ENCODE measurements around the gene VGLL4. TPM values are rescaled to one million over a fixed set of nuclear protein-coding genes. Genes with fewer than 3 reads are reported as not detected.

VGLL4 gene
- polyA plus RNA-seq, 2 of the 4 experiments (the other 2 are of a cell fraction): 24.7 to 28.1 TPM

DNA sequence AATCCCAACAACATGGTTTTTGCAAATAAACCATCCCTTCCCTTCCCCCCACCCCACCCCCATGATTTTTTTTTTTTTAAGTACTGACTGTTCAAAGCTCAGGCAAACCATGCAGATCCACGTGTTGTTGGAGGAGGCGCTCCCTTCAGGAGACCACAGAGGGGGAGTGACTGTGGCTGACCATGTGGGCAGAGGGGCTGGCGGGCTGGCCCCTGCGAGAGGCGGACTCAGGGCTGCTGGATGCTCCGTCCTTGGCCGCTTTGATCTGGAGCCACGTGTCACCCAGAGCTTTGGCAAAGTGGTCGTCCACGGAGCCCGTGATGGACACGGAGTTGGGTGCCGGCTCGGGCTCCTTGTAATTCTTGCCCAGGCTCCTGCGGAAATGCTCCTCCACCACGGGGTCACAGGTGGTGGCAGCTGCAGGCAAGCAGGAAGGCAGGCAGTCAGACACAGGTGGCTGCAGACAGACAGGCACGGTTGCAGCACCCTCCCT lies 85.3 kb downstream of the VGLL4 start (continued):
- TF ChIP-seq, protein P1, sequence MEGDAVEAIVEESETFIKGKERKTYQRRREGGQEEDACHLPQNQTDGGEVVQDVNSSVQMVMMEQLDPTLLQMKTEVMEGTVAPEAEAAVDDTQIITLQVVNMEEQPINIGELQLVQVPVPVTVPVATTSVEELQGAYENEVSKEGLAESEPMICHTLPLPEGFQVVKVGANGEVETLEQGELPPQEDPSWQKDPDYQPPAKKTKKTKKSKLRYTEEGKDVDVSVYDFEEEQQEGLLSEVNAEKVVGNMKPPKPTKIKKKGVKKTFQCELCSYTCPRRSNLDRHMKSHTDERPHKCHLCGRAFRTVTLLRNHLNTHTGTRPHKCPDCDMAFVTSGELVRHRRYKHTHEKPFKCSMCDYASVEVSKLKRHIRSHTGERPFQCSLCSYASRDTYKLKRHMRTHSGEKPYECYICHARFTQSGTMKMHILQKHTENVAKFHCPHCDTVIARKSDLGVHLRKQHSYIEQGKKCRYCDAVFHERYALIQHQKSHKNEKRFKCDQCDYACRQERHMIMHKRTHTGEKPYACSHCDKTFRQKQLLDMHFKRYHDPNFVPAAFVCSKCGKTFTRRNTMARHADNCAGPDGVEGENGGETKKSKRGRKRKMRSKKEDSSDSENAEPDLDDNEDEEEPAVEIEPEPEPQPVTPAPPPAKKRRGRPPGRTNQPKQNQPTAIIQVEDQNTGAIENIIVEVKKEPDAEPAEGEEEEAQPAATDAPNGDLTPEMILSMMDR (IDR thresholded peaks at IDR 0.05): no peak
- TF ChIP-seq FOSB (CRISPR knock-in tag; IDR thresholded peaks at IDR 0.05) (no peak), FOXS1 (CRISPR knock-in tag; IDR thresholded peaks at IDR 0.05) (no peak), KDM5A (IDR thresholded peaks at IDR 0.05) (no peak), GATA3 (IDR thresholded peaks at IDR 0.05; ENCODE audit: borderline replicate concordance) (no peak), ZC3H11A (IDR thresholded peaks at IDR 0.05) (no peak), MAZ (IDR thresholded peaks at IDR 0.05; ENCODE audit: borderline replicate concordance, low read depth, low read length) (no peak), EHF (CRISPR knock-in tag; IDR thresholded peaks at IDR 0.05) (no peak)
- TF ChIP-seq, protein P2, sequence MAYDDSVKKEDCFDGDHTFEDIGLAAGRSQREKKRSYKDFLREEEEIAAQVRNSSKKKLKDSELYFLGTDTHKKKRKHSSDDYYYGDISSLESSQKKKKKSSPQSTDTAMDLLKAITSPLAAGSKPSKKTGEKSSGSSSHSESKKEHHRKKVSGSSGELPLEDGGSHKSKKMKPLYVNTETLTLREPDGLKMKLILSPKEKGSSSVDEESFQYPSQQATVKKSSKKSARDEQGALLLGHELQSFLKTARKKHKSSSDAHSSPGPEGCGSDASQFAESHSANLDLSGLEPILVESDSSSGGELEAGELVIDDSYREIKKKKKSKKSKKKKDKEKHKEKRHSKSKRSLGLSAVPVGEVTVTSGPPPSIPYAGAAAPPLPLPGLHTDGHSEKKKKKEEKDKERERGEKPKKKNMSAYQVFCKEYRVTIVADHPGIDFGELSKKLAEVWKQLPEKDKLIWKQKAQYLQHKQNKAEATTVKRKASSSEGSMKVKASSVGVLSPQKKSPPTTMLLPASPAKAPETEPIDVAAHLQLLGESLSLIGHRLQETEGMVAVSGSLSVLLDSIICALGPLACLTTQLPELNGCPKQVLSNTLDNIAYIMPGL (CRISPR knock-in tag; IDR thresholded peaks at IDR 0.05; ENCODE audit: borderline replicate concordance): no peak
- TF ChIP-seq, protein P3, sequence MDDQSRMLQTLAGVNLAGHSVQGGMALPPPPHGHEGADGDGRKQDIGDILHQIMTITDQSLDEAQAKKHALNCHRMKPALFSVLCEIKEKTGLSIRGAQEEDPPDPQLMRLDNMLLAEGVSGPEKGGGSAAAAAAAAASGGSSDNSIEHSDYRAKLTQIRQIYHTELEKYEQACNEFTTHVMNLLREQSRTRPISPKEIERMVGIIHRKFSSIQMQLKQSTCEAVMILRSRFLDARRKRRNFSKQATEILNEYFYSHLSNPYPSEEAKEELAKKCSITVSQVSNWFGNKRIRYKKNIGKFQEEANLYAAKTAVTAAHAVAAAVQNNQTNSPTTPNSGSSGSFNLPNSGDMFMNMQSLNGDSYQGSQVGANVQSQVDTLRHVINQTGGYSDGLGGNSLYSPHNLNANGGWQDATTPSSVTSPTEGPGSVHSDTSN (IDR thresholded peaks at IDR 0.05): no peak

DNA sequence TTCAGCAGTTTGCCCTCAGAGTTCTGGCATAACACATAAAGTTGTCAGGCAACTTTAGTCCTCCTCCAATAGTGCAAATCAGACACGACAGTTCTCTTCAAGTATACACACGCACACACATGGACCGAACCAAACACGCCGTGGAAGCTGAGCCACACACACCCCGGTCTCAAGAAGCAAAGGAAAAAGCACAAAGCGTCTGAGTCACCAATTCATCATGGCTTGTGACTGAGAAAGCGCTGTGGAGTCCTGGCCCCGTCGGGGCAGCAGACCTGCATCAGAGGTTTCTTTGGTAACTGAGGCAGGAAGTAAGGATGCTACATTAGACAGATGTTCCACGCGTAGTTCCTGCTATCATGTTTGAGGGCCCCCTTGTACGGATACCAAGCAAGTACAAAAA lies 85.7 kb downstream of the VGLL4 start:
- H3K4me3 ChIP-seq: no peak overlapping the region
- no peak overlapping the region for H3K27ac ChIP-seq
- no peak for DNase-seq (ENCODE audit: low read depth in 1 of 2, low spot score in 1 of 2)
- FAIRE-seq: no peak
- no peak for ATAC-seq
- H3K4me1 ChIP-seq: peaks cover 6% of the 10 kb centered on the region; the same call in 1 of the 3 replicates
- WGBS (ENCODE audit: missing lambda C conversion rate): 78% methylated on average over 13 of the region's 13 CpGs
- TF ChIP-seq JUN (IDR thresholded peaks at IDR 0.05): no peak
- no peak for TF ChIP-seq RAD21 (conservative IDR thresholded peaks at IDR 0.05 in 1 of 2, IDR thresholded peaks at IDR 0.05 in 1 of 2)
- TF ChIP-seq, protein P4, sequence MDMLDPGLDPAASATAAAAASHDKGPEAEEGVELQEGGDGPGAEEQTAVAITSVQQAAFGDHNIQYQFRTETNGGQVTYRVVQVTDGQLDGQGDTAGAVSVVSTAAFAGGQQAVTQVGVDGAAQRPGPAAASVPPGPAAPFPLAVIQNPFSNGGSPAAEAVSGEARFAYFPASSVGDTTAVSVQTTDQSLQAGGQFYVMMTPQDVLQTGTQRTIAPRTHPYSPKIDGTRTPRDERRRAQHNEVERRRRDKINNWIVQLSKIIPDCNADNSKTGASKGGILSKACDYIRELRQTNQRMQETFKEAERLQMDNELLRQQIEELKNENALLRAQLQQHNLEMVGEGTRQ (IDR thresholded peaks at IDR 0.05): no peak
- TF ChIP-seq FOSL2 (IDR thresholded peaks at IDR 0.05): no peak
- no peak for TF ChIP-seq FOSL2 (CRISPR knock-in tag; IDR thresholded peaks at IDR 0.05)
- TF ChIP-seq, protein P1 (IDR thresholded peaks at IDR 0.05): no peak
- no peak for TF ChIP-seq SMC3 (IDR thresholded peaks at IDR 0.05)
- TF ChIP-seq CEBPB (IDR thresholded peaks at IDR 0.05): no peak
- TF ChIP-seq, protein P2 (CRISPR knock-in tag; IDR thresholded peaks at IDR 0.05; ENCODE audit: borderline replicate concordance): no peak
- TF ChIP-seq MYC (IDR thresholded peaks at IDR 0.05; ENCODE audit: borderline replicate concordance, low read length): no peak
- no peak for TF ChIP-seq CHD4 (IDR thresholded peaks at IDR 0.05; ENCODE audit: borderline replicate concordance)
- no peak for TF ChIP-seq EHMT2 (IDR thresholded peaks at IDR 0.05; ENCODE audit: low read depth)
- TF ChIP-seq EP300 (IDR thresholded peaks at IDR 0.05): no peak
- TF ChIP-seq, protein P5, sequence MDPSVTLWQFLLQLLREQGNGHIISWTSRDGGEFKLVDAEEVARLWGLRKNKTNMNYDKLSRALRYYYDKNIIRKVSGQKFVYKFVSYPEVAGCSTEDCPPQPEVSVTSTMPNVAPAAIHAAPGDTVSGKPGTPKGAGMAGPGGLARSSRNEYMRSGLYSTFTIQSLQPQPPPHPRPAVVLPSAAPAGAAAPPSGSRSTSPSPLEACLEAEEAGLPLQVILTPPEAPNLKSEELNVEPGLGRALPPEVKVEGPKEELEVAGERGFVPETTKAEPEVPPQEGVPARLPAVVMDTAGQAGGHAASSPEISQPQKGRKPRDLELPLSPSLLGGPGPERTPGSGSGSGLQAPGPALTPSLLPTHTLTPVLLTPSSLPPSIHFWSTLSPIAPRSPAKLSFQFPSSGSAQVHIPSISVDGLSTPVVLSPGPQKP (IDR thresholded peaks at IDR 0.05; ENCODE audit: low read depth, low read length): no peak
- no peak for TF ChIP-seq RARB (CRISPR knock-in tag; IDR thresholded peaks at IDR 0.05)
- TF ChIP-seq, protein P6, sequence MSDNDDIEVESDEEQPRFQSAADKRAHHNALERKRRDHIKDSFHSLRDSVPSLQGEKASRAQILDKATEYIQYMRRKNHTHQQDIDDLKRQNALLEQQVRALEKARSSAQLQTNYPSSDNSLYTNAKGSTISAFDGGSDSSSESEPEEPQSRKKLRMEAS (IDR thresholded peaks at IDR 0.05): no peak
- TF ChIP-seq KDM5A (IDR thresholded peaks at IDR 0.05): no peak
- no peak for TF ChIP-seq EHF (CRISPR knock-in tag; IDR thresholded peaks at IDR 0.05)
- TF ChIP-seq, protein P7, sequence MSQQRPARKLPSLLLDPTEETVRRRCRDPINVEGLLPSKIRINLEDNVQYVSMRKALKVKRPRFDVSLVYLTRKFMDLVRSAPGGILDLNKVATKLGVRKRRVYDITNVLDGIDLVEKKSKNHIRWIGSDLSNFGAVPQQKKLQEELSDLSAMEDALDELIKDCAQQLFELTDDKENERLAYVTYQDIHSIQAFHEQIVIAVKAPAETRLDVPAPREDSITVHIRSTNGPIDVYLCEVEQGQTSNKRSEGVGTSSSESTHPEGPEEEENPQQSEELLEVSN (IDR thresholded peaks at IDR 0.05; ENCODE audit: borderline replicate concordance, low read depth): no peak
- ChIA-PET POLR2A (interaction anchor here (0.6 to 0.7 kb wide), 2 partner anchors 9 to 10 kb away, joined by 3 to 4 read pairs; no protein-coding TSS in a partner anchor), CTCF (interaction anchor here (1.0 to 1.6 kb wide), 2 partner anchors 18 to 42 kb away, joined by 3 read pairs; no protein-coding TSS in a partner anchor)
- H3K4me2 ChIP-seq: no peak overlapping the region
- no peaks in the 10 kb centered on the region for H3K9me3 ChIP-seq

Data from A549 (cell line).